ACC112 (cell line): Measurements from ENCODE around the gene IMPA2.

Experiments used
- H2AFZ ChIP-seq: fragments of 200-600 bp; sonication (generic); one replicate; pipeline ENCODE4 v1.6.0; 2017; ENCODE audit warnings: antibody characterized with exemption, low read length; ENCODE audit not compliant: unreplicated experiment
- H3K27ac ChIP-seq: fragments of 200-600 bp; sonication (generic); 2 replicates; pipeline ENCODE4 v1.5.1; 2014; ENCODE audit warnings: low read depth, mild to moderate bottlenecking, antibody characterized with exemption, low read length, moderate library complexity
- H3K27me3 ChIP-seq: fragments of 200-600 bp; sonication (generic); 2 replicates; pipeline ENCODE4 v1.6.1; 2014; ENCODE audit warnings: mild to moderate bottlenecking, antibody characterized with exemption, low read length, moderate library complexity, mixed read lengths; ENCODE audit not compliant: insufficient read depth
- H3K36me3 ChIP-seq: fragments of 200-600 bp; sonication (generic); 2 replicates; pipeline ENCODE4 v1.6.1; 2016; ENCODE audit warnings: mild to moderate bottlenecking, antibody characterized with exemption, low read length, moderate library complexity, mixed read lengths; ENCODE audit not compliant: insufficient read depth
- H3K4me1 ChIP-seq: fragments of 200-600 bp; sonication (generic); one replicate; pipeline ENCODE4 v1.6.1; 2016; ENCODE audit warnings: low read length, mixed read lengths; ENCODE audit not compliant: insufficient read depth, unreplicated experiment, control insufficient read depth
- H3K4me3 ChIP-seq: fragments of 200-600 bp; sonication (generic); 2 replicates; pipeline ENCODE4 v1.5.1; 2014; ENCODE audit warnings: mild to moderate bottlenecking, low read depth, low read length
- H3K79me2 ChIP-seq: fragments of 200-600 bp; sonication (generic); one replicate; pipeline ENCODE4 v1.6.0; 2016; ENCODE audit warnings: low read length; ENCODE audit not compliant: control insufficient read depth, unreplicated experiment, insufficient read depth

Gene IMPA2

DNA sequence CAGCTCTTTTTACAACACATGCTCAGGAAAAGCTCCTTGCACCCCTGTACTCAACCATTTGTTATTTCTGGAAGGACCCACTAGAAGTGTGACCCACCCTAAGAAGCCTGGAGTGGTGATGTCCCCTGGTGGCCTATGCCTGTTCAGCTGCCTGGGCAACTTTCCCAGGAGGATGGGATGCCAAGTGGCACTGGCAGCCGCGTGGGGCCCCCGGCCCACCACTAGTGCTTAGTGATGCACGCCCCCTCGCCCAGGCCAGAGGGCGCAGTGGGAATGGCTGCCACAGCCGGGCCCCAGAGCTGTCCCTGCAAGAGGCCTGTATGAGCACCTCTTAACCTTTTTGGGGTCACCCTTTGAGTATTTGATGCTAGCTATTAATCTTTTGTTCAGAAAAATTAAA lies 18.1 kb downstream of the IMPA2 start:
- H3K27ac ChIP-seq = no peak overlapping the region
- H3K4me3 ChIP-seq = no peak overlapping the region
- H3K79me2 ChIP-seq = no peaks in the 10 kb centered on the region
- no peaks in the 10 kb centered on the region for H3K36me3 ChIP-seq
- H3K4me1 ChIP-seq = peaks cover 9% of the 10 kb centered on the region
- no peaks in the 10 kb centered on the region for H3K27me3 ChIP-seq
- no peak overlapping the region for H2AFZ ChIP-seq

DNA sequence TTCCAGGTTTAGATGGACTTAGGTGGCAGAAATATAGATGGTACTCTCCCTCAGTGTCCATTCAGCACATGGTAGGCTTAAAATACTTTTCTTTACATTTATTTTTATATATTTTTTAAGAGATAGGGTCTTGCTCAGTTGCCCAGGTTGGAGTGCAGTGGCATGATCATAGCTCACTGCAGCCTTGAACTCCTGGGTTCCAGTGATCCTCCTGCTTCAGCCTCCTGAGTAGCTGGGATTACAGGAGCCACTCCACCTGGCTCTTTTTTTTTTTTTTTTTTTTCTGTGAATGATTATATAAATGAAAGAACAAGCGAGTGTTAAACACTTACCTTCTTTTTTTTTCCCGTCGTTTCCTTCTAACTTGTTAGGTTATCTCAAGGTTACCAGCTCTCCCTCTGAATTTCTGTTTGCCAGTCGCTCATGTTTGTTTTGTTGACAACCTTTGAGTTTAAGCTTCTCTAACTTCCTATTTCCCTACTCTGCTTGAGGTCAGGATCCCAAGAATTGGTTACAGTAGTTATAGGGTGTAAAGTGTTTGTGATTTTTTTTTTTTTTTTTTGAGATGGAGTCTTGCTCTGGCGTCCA lies 18.9 kb downstream of the IMPA2 start:
- Histone ChIP-seq H3K27me3 (no peaks in the 10 kb centered on the region), H3K36me3 (no peaks in the 10 kb centered on the region), H2AFZ (no peak overlapping the region), H3K4me1 (peaks cover 2% of the 10 kb centered on the region), H3K27ac (no peak overlapping the region), H3K4me3 (no peak overlapping the region), H3K79me2 (no peaks in the 10 kb centered on the region)

DNA sequence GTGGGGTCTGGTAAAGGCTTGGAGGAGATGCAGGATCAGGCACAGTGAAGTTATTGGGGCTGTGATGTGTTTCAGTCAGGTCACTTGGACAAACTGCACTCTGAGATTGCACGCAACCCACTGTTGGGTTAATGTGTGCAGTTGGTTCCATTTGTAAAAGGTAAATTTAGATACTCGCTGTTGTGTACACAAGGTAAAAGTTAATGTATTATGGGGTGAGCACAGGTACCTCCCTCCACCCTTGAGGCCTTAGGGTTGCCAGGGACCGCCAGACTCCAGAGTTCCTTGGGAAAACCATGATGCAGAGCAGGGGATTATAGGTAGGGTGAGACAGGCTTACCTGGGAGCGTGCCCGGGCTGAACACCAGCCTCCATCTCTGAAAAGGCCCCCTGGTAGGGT lies 20.1 kb downstream of the IMPA2 start:
- Histone ChIP-seq H3K27me3 (no peaks in the 10 kb centered on the region), H3K4me1 (peaks cover 9% of the 10 kb centered on the region), H3K79me2 (no peaks in the 10 kb centered on the region), H2AFZ (no peak overlapping the region), H3K4me3 (no peak overlapping the region), H3K27ac (no peak overlapping the region), H3K36me3 (no peaks in the 10 kb centered on the region)

DNA sequence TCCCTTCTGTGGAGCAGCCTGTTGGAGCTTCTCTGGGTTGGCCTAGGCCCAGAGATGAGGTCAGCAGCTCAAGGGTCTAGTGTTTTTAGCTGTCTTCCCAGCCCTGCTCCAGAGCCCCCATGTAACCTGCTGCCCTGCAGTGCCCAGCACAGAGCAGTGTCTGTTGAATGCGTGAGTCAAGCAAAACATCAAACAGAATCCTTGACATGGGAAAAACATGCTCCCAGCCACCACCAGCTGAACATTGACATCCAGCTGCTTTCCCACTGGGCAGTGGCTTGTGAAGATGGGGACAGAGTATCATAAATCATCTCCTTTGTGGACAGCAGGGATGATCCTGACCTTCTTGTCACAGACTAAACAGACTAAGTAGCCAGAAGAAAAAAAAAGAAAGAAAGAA lies 22.6 kb downstream of the IMPA2 start:
- H3K4me1 ChIP-seq = peaks cover 9% of the 10 kb centered on the region
- H3K36me3 ChIP-seq = no peaks in the 10 kb centered on the region
- H3K4me3 ChIP-seq = no peak overlapping the region
- H2AFZ ChIP-seq = no peak overlapping the region
- H3K79me2 ChIP-seq = no peaks in the 10 kb centered on the region
- no peaks in the 10 kb centered on the region for H3K27me3 ChIP-seq
- H3K27ac ChIP-seq = no peak overlapping the region

DNA sequence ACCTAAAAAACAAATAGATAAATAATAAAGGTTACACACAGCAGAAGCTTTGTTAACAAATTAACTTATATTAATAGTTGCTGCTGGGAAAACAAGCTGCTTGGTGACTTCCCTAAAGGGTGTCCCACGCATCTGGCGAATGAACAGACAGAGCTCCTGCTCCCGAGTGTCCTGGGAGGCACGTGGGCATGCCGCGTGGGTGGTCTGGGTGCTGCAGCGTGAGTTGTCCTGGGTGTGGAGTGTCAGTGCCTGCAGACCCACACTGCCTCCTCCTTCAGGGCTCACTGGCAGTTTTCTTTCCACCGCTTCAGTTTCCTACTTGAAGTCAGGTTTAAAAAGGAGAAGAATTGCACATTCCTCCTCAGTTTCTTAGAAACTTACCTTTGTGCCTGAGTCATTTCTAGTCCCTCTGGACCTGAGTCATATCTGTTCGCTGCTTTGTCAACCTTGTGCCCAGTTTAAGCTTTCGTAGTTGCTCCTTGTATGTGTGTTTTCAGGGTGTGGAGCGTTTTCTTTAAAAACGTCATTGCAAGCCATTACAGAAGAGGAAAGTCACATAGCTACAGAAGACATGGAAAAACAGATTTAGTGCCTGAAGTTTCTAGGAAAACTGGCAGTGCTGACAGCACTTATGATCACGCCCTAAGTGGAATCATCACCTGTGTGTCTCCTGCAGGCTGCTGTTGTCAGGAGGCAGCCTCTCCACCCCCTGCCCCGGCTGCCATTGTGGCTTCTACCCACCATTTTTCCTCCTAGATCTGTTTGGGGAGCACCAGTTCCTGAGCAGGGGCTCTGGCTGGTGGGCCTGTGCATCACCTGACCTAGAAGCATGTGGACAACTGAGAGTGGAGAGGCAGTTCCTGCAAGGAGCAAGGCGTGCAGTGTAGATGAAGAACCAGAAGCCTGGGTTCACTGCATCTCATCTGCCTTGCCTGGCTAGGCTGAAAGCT lies 24.5 kb downstream of the IMPA2 start:
- H3K27me3 ChIP-seq = no peaks in the 10 kb centered on the region
- H3K4me1 ChIP-seq = peaks cover 9% of the 10 kb centered on the region
- no peaks in the 10 kb centered on the region for H3K79me2 ChIP-seq
- H2AFZ ChIP-seq = no peak overlapping the region
- H3K4me3 ChIP-seq = no peak overlapping the region
- H3K27ac ChIP-seq = no peak overlapping the region
- H3K36me3 ChIP-seq = no peaks in the 10 kb centered on the region

DNA sequence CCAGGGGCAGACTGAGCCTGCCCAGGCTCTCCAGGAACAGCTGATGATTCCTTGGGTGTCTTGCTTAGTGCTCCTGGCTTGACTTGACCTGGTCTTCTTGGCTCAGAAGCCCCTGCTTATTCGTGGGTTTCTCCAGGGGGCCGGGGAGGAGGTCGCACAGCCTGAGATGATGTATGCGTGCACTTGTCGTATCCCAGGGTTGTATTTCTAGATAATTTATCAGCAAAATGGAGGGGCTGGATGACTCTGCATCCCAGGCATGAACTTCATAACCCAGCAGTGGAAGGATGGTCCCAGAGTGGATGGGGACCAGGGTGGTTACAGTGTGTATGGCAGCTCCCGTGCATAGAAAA lies 25.2 kb downstream of the IMPA2 start:
- no peaks in the 10 kb centered on the region for H3K36me3 ChIP-seq
- H3K27me3 ChIP-seq = no peaks in the 10 kb centered on the region
- H3K4me3 ChIP-seq = no peak overlapping the region
- no peak overlapping the region for H3K27ac ChIP-seq
- H2AFZ ChIP-seq = no peak overlapping the region
- no peaks in the 10 kb centered on the region for H3K79me2 ChIP-seq
- peaks cover 9% of the 10 kb centered on the region for H3K4me1 ChIP-seq

DNA sequence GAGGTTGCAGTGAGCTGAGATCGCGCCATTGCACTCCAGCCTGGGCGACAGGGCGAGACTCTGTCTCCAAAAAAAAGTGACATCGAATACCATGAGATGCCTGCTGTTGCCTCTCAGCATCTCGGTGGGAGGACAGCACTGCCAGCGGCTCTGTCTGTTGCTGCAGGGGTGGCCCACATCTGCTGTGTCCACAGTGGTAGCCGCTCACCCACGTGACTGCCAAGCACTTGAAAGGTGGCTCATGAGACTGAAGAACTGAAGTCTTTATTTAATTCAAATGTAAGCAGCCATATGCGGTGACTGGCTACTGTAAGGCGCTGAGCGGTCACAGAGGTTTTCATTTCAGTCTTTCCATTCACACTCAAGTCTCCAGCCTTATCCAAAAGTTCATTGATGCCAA lies 25.8 kb downstream of the IMPA2 start:
- no peak overlapping the region for H3K27ac ChIP-seq

DNA sequence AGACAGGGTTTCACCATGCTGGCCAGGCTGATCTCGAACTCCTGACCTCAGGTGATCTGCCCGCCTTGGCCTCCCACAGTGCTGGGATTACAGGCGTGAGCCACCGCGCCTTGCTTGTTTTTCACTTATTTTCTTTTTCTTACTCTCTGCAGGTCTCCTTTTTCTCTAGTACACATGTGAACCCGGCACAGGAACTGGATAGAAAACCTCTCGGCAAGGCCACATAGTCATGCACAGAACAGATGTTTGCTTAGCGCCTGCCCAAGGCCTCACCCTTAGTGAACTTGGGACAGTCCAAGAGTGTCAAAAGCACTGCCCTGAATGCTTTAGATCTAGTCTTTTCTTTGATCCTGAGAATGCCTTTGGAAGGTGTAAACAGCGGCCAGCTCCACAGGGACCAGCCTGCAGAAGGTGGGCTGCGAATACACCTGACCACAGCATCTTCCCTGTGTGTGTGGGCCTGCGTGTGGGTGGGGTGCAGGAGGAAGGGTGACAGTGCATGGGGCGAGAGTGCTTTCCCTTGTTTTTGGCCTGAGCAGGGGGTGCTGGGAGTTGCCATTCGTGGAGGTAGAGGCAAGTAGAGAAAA lies 27.0 kb downstream of the IMPA2 start:
- Histone ChIP-seq H3K4me1 (peaks cover 13% of the 10 kb centered on the region), H3K79me2 (no peaks in the 10 kb centered on the region), H2AFZ (no peak overlapping the region), H3K4me3 (no peak overlapping the region), H3K36me3 (no peaks in the 10 kb centered on the region), H3K27me3 (no peaks in the 10 kb centered on the region), H3K27ac (no peak overlapping the region)

More for the DNA sequence above, 25.8 kb downstream of the IMPA2 start:
- peaks cover 12% of the 10 kb centered on the region for H3K4me1 ChIP-seq
- H3K27me3 ChIP-seq = no peaks in the 10 kb centered on the region
- no peak overlapping the region for H2AFZ ChIP-seq
- H3K4me3 ChIP-seq = no peak overlapping the region
- H3K79me2 ChIP-seq = no peaks in the 10 kb centered on the region
- H3K36me3 ChIP-seq = no peaks in the 10 kb centered on the region

DNA sequence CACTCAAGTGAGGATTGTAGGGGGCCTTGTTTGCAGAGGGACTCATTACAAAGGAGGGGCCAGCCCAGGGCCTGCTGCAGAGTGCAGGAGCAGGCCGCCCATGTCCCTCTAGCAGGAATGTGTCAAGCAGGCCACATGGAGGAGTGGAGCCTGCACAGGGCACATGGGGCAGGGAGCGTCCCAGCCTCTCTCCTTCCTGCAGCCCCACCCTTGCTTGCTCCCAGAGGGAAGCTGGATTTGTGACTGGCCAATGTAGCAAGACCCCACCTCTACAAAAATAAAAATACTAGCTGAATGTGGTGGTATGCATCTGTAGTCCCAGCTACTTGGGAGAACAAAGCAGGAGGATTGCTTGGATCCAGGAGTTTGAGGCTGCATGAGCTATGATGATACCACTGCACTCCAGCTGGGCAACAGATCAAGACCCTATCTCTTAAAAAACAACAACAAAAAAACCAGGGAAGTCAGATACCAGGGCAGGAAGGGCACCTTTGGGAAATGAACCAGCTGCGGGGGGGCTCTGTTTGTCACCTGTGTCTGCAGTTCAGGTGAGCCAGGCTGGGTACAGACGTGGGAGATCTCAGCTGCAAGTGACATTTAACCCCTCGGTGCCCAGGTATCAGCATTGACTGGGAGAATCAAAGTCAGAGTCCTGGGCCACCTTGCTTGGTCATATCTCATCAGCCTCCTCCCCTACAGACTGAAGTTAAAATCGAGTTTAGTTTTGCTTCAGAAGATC lies 27.7 kb downstream of the IMPA2 start:
- Histone ChIP-seq H3K36me3 (no peaks in the 10 kb centered on the region), H3K27ac (no peak overlapping the region), H3K4me3 (no peak overlapping the region), H3K79me2 (no peaks in the 10 kb centered on the region), H2AFZ (no peak overlapping the region), H3K4me1 (peaks cover 13% of the 10 kb centered on the region), H3K27me3 (no peaks in the 10 kb centered on the region)

DNA sequence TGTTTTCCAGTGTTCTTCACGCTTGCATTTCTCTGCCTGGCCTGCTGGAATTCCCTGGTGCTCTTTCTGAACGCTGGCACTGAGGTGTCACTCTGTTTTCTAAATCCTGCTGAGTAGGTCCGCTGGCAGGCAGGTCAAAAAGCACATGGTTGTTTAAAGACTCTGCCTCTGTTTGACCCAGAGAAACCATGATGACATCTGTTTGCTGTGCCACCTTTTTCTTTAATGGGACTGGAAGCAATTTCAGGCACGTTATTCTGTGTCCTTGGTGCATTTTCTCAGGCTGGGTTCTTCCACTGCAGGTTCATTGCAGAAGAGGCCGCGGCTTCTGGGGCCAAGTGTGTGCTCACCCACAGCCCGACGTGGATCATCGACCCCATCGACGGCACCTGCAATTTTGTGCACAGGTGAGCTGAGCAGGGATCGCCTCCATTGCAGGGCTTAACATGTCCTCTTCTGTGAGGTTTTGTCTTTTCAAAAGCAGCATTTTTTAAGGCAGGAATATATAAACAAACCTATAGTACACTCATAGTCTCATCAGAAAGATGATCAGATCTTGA lies 28.4 kb downstream of the IMPA2 start:
- Histone ChIP-seq H3K4me1 (peaks cover 13% of the 10 kb centered on the region), H3K79me2 (no peaks in the 10 kb centered on the region), H3K27ac (no peak overlapping the region), H3K27me3 (no peaks in the 10 kb centered on the region), H2AFZ (no peak overlapping the region), H3K36me3 (no peaks in the 10 kb centered on the region), H3K4me3 (no peak overlapping the region)
